Measurements from ENCODE around the gene CDT1.

GRCh38 chr16:88767546-88768070 lies 36.0 kb upstream of the CDT1 start:
- TF ChIP-seq EZH2 (IDR thresholded peaks at IDR 0.05) = no peak
- TF ChIP-seq POLR2AphosphoS5 (IDR thresholded peaks at IDR 0.05; ENCODE audit: borderline replicate concordance, low read depth, low read length) = no peak
- no peak for TF ChIP-seq FOXP2 (optimal IDR thresholded peaks at IDR 0.05; ENCODE audit: control extremely low read depth, extremely low read length, insufficient read depth)
